ENCODE results near the gene CR1L.
"Not testable (repeated sequence)": the region's sequence is repeated elsewhere in the genome, so short reads cannot be mapped to it uniquely, and the experiment has no call there.

Gene CR1L

DNA sequence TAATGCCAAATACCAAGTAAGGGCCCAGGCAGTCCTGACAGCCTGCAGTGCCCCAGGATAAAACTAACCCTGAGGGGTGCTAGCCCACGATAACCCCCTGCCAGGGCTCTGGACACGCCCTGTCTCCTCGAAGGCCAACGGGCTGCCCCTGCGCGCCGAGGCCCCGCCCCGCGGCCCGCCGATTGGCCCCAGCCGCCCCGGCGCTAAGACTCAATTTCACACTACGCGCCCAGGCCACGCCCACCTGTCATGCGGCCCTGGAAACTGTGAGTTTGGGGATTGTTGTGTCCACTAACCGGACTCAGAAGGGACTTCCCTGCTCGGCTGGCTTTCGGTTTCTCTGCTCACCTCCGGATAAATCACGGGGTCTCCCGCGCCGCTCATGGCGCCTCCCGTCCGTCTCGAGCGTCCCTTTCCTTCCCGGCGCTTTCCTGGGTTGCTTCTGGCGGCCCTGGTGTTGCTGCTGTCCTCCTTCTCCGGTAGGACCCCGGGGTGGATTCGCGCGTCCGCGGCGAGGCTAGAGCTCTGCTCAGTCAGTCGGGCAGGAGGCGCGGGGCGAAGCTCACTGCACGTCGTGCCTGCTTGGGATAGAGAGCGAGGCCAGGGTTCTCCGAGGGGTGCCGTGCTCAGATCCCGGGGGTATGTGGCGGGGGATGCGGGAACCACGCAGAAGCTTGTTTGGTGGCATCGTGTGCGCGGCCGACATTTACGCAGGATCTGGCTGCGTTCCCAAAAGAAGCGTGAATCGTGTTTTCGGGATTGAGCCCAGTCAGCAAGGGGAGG is at the start of gene CR1L:
Gene CR1L, plus strand, starts transcription at position 282 of the 783 bp plus-strand sequence. Its CDS starts 101 bp downstream, at position 383.
- peak; percentile 77 for DNase-seq (ENCODE audit: low read depth)

DNA sequence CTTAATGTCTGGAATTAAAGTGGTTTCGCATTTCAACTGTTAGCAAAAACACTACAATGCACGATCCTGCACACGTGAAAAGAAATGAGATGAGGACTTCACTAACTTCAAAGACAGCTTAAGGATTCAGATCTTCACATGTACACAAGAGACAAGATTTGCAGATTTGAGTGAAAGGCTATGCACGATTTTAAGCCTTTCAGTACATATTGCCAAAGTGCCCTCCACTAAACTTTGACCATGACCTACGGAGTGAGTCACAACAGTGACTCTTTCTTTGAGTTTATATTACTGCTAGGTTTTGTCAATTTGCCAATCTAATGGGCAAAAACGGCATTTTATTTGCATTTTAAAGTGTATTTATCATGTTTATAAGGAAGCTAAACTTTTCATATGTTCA is 41.2 kb upstream of the CR1L start:
- no peak for DNase-seq (ENCODE audit: low read depth)

DNA sequence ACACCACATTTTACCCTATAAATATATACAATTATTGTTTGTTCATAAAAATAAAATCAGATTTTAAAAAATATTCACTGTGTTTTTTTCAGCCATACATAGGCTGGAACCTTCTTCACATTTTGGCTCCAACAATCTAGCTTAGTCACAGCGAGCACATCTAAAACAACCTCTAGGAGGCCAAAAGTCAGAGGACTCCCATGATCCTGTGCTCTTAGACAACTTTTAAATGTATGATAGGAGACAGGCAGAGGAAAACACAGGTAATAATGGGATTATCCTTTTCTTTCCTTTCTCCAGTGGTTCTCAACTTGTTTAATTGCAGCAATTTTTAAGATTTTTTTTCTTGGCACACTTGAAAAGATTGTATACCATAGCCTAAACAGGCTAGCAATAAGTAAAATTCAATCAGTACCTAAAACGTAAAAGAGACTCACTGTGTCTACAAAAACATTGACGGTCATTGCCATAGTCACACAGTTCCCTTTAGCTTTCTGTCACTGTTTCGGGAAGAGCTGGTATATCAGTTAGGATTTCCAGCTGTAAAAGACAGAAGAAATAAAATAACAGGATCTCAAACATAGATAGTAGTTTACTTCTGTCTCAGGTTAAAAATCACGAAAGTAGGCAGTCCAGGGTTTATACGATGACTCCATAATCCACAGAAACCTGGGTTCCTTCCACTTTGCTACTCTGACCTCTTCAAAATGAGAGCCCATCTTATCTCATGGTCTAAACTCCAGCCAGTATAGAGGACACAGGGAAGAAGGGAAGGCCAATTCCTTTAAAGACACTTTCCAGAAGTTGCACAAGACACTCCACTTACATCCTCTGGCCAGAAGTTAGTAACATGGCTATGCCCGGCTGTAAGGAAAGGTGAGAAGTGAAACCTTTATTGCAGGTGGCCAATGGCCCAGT is 39.2 kb upstream of the CR1L start:
- no peak for DNase-seq (ENCODE audit: low read depth)

- DNase-seq (ENCODE audit: low read depth) = no peak
Observed at GRCh38 chr1:207606362-207606755, 38.6 kb upstream of the CR1L start.

DNA sequence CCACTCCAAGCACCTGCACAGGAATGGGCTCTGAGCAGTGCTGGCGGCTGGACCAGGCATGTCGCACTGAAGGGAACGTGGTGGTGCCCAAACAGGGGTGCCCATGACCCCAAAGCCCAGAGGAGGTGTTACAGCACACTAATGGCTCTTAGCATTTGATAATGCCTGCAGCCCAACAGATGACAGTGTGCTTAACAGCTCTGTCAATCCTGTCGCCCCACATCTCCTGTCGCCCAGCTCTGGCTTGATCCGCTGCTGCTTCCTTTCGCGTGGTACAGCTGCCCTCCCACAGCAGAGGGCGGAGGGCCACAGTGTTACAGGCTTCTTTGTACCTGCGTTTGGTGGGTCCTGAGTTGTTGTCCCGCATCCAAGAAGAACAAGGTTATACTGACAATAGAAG is 32.2 kb upstream of the CR1L start:
- DNase-seq (ENCODE audit: low read depth) = no peak

- no peak for DNase-seq (ENCODE audit: low read depth)
Observed at GRCh38 chr1:207619871-207620542, 24.9 kb upstream of the CR1L start.

- no peak for DNase-seq (ENCODE audit: low read depth)
Observed at GRCh38 chr1:207620543-207620893, 24.4 kb upstream of the CR1L start.

GRCh38 chr1:207625504-207626071 is 19.3 kb upstream of the CR1L start:
- not testable (repeated sequence) for DNase-seq (ENCODE audit: low read depth)

- DNase-seq (ENCODE audit: low read depth) = no peak
Observed at GRCh38 chr1:207626972-207627337, 18.0 kb upstream of the CR1L start.

DNA sequence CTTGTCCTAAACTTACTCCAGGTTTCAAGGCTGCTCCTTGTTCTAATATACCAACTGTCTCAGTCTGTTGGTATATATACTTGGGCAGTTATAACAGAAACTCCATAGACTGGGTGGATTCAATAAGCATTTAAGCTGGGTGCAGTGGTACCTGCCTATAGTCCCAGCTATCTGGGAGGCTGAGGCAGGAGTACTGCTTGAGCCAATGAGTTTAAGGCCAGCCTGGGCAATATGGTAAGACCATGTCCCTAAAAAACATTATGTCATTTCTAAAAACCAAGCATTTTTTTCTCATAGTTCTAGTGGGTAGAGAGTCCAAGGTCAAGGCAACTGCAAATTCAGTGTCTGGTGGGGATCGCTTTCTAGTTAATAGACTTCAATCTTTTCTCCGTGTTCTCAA is 17.4 kb upstream of the CR1L start:
- no peak for DNase-seq (ENCODE audit: low read depth)

DNA sequence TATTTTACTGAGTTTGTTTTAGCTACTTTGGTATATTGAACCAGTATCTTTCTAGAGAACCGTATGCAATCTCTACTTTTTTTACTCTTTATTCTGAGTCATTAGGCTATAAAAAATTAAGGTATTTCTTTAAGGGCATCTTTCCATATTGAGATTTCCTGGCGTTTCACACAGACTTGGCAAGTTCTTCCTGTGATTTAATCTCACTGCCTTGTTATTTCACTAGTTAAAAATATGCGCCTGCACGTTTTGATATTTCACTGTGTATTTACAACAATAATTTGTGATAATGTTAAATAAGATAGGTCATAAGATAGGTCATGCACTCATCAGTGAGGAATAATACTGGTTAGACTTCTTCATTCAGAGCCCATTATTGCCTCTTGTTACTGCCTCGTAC is 16.2 kb upstream of the CR1L start:
- DNase-seq (ENCODE audit: low read depth) = no peak

GRCh38 chr1:207631137-207631536 is 13.8 kb upstream of the CR1L start:
- DNase-seq (ENCODE audit: low read depth) = no peak

DNA sequence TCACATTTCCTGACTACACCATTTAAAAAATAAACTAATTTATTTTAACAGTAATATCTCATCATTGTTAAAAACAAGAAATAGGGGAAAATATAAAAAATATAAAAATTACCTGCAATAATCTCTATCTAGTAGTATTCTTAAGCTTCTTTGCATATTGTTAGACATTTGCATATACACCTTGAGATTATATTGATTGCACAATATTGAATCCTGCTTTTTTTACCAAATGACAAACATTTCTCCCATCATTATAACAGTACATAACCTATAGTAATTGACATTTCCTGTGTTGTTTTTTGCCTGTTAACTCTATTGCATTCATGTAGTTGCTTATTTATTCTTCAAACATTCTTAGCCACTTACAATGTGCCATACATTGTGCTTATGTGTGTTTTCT is 11.7 kb upstream of the CR1L start:
- DNase-seq (ENCODE audit: low read depth) = no peak

GRCh38 chr1:207633699-207634289 is 11.1 kb upstream of the CR1L start:
- DNase-seq (ENCODE audit: low read depth) = not testable (repeated sequence)

- not testable (repeated sequence) for DNase-seq (ENCODE audit: low read depth)
Observed at GRCh38 chr1:207634293-207634692, 10.6 kb upstream of the CR1L start.

GRCh38 chr1:207635569-207636186 is 9.3 kb upstream of the CR1L start:
- DNase-seq (ENCODE audit: low read depth) = not testable (repeated sequence)

- not testable (repeated sequence) for DNase-seq (ENCODE audit: low read depth)
Observed at GRCh38 chr1:207638487-207639145, 6.3 kb upstream of the CR1L start.

- DNase-seq (ENCODE audit: low read depth) = not testable (repeated sequence)
Observed at GRCh38 chr1:207639362-207639761, 5.6 kb upstream of the CR1L start.

DNA sequence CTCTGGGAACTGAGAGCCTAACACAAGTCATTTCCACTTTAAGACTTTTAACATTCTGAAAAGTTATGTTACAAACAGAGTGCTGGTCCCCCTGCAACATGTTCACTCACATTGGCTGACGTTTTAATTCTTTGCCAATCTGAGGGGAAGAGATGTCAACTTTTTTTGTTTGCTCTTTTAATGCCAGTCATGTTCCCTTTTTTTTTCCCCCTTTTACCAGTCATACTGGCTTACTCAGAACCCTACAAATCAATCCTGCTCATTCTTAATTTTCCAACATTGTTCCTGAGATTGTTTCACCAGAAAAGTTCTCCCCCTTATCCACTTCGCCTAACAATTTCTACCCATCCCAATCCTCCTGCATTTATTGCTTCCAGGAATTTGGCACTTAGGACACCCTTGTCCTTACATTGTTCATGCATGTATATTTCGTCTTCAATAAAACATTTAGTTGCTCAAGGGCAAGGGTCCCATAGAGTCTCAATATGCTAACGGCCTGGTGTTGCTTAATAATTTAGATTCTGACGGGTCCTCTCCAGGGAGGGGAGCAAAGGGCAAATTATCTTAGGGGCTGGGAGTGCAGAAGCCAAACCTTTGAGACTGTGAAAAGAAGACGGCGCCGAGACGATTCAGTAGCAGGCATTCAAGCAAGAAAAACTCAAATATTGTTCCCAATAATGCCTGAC is 624 bp upstream of the CR1L start:
- no peak for DNase-seq (ENCODE audit: low read depth)

DNA sequence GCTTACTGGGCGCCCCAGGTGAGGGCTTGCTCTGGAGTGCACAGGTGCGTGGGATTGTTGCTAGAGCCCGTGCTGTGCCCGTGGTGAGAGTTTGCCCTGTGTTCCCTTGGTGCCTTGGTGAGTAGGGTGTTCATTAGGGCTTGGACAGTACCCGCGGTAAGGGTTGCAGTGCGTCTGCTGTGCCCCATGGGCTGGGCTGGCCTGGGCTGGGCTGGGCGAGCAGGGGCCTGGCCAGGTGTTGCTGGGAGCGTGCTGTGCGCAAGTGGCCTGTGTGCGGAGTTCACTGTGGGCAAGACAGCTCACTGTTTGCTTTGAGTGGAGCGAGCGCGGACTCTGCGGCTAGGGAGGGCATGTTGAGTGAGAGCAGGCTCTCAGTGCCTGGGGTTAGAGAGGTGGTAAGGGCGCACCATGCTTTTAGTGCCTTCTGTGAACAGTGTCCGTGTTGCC is 725 bp downstream of the CR1L start:
- no peak for DNase-seq (ENCODE audit: low read depth)
